Stomach (tissue), 9 donors: ENCODE results near the gene LHFPL3. TPM values are rescaled to one million over a fixed set of nuclear protein-coding genes. Genes with fewer than 3 reads are reported as not detected.

Experiments used
- DNase-seq, 2 donors: peaks; one replicate each; pipeline versions ENCODE4 v3.0.0 to v3.0.0-alpha.2; 2013 to 2019
- H3K27ac ChIP-seq, 5 donors: fragments of 200-600 bp in 4 of 5; sonication (generic) in 4 of 5; one replicate each; pipeline ENCODE4 v1.5.1; 2013 to 2019; ENCODE audit warnings: mild to moderate bottlenecking in 1 of 5, moderate library complexity in 1 of 5
- H3K27me3 ChIP-seq, 3 donors: fragments of 200-600 bp; sonication (generic); one replicate each; pipeline ENCODE4 v1.5.1; 2017 to 2019; ENCODE audit warnings: mixed run types in 1 of 3
- H3K36me3 ChIP-seq, 4 donors: fragments of 200-600 bp; sonication (generic); 1 replicate in 3 of 4; 2 replicates in 1 of 4; pipeline ENCODE4 v1.5.1; 2016 to 2019
- H3K4me1 ChIP-seq, 4 donors: fragments of 200-600 bp; sonication (generic); one replicate each; pipeline ENCODE4 v1.5.1; 2016 to 2019
- H3K4me3 ChIP-seq, 4 donors: fragments of 200-600 bp; sonication (generic) in 3 of 4; one replicate each; pipeline ENCODE4 v1.5.1; 2016 to 2019; ENCODE audit warnings: mild to moderate bottlenecking in 1 of 4
- H3K9me3 ChIP-seq, 4 donors: fragments of 200-600 bp; sonication (generic); one replicate each; pipeline ENCODE4 v1.5.1; 2016 to 2019
- CTCF ChIP-seq, 7 experiments: fragments of 450-650 bp in 4 of 7; fragments of 200-600 bp in 3 of 7; sonication (generic) in 3 of 7; IDR thresholded peaks; one replicate each; pipeline ENCODE4 v1.5.1; 2016 to 2019; ENCODE audit warnings: antibody characterized with exemption in 7 of 7, control low read depth in 2 of 7, mild to moderate bottlenecking in 1 of 7
- EP300 ChIP-seq: sonication (generic); formaldehyde crosslinking; IDR thresholded peaks from one replicate; pipeline ENCODE4 v1.6.1; 2017; ENCODE audit warnings: antibody characterized with exemption
- POLR2A ChIP-seq, 4 donors: fragments of 450-650 bp; IDR thresholded peaks; one replicate each; pipeline ENCODE4 v1.6.1; 2016; ENCODE audit warnings: antibody characterized with exemption in 4 of 4, control low read depth in 2 of 4, mild to moderate bottlenecking in 1 of 4, moderate library complexity in 1 of 4
- POLR2AphosphoS5 ChIP-seq, 3 donors: sonication (generic); formaldehyde crosslinking; IDR thresholded peaks; one replicate each; pipeline ENCODE4 v1.6.1; 2016; ENCODE audit warnings: antibody characterized with exemption in 3 of 3
- WGBS, 5 donors: extraction: QIAGEN DNeasy Blood & Tissue Kit in 3 of 5; methylation state at CpG; one replicate each; pipeline versions ENCODE4 v1.1.5 to v1.1.7; 2013 to 2018; 5-methylcytosine and 5-hydroxymethylcytosine counted together
- intact Hi-C: fragments of 100-400 bp; cut with DNase I; formaldehyde crosslinking; loops from one replicate; pipeline ENCODE4 v1.15.1; 2023; ENCODE audit warnings: low total_unique reads
- polyA plus RNA-seq, 3 donors: library from polyadenylated mRNA; stranded (reverse); fragments of 200-250 nt; gene quantifications; one replicate each; pipeline ENCODE4 v1.2.3, GENCODE V29; 2013
- total RNA-seq, 5 donors: library from RNA; depleted of rRNA; stranded (reverse); fragments of >200 nt; gene quantifications; one replicate each; pipeline versions ENCODE4 v1.1.0 to v1.2.3, GENCODE V29; 2014 to 2016
- donor health status: healthy with polysubstance abuse.
- donor health status: Bipolar disorder and iron deficiency.
- donor health status: healthy.

LHFPL3 gene
- total and polyA plus RNA-seq, 8 donors: 0.55 TPM; not detected in 7

- Histone ChIP-seq H3K27ac (no peak overlapping the region), H3K27me3 (no peaks in the 10 kb centered on the region), H3K9me3 (no peaks in the 10 kb centered on the region), H3K36me3 (no peaks in the 10 kb centered on the region), H3K4me1 (no peaks in the 10 kb centered on the region), H3K4me3 (no peak overlapping the region)
- no peak for DNase-seq
- TF ChIP-seq CTCF (IDR thresholded peaks at IDR 0.05) (no peak), POLR2AphosphoS5 (IDR thresholded peaks at IDR 0.05) (no peak)
- WGBS, 5 donors: 75 to 90% (median 85%) methylated on average over 4 of the region's 4 CpGs
- intact Hi-C loops: no loop called here
Observed at GRCh38 chr7:104826135-104826534, 497.7 kb downstream of the LHFPL3 start.

- no peaks in the 10 kb centered on the region for H3K9me3 ChIP-seq
- no peak overlapping the region for H3K27ac ChIP-seq
- peaks cover 0 to 4% (median 0%) of the 10 kb centered on the region in 3 donors for H3K27me3 ChIP-seq
- intact Hi-C loops: no loop called here
- H3K4me1 ChIP-seq: peaks cover 0 to 3% (median 0%) of the 10 kb centered on the region in 4 donors
- H3K4me3 ChIP-seq: no peak overlapping the region
- TF ChIP-seq POLR2AphosphoS5 (IDR thresholded peaks at IDR 0.05) (no peak), CTCF (IDR thresholded peaks at IDR 0.05) (no peak), EP300 (no peak), POLR2A (IDR thresholded peaks at IDR 0.05) (no peak)
- WGBS, 5 donors: 53 to 74% (median 66%) methylated on average over 4 of the region's 4 CpGs
- H3K36me3 ChIP-seq: no peaks in the 10 kb centered on the region
- DNase-seq: no peak
Observed at GRCh38 chr7:104836976-104837375, 508.6 kb downstream of the LHFPL3 start.

- WGBS, 5 donors: 60 to 73% (median 71%) methylated on average over 3 of the region's 3 CpGs
- intact Hi-C loops: no loop called here
- peaks cover 0 to 4% (median 0%) of the 10 kb centered on the region in 3 donors for H3K27me3 ChIP-seq
Observed at GRCh38 chr7:104838537-104839299, 510.3 kb downstream of the LHFPL3 start.

GRCh38 chr7:104839842-104840241 lies 511.4 kb downstream of the LHFPL3 start:
- Histone ChIP-seq H3K4me1 (peaks cover 0 to 3% (median 0%) of the 10 kb centered on the region in 4 donors), H3K27ac (no peak overlapping the region), H3K27me3 (peaks cover 0 to 4% (median 0%) of the 10 kb centered on the region in 3 donors), H3K4me3 (no peak overlapping the region), H3K36me3 (no peaks in the 10 kb centered on the region), H3K9me3 (no peaks in the 10 kb centered on the region)
- no peak for DNase-seq
- TF ChIP-seq EP300: no peak
- no peak for TF ChIP-seq POLR2A (IDR thresholded peaks at IDR 0.05)
- TF ChIP-seq CTCF (IDR thresholded peaks at IDR 0.05): no peak
- TF ChIP-seq POLR2AphosphoS5 (IDR thresholded peaks at IDR 0.05): no peak
- intact Hi-C loops: no loop called here

More at GRCh38 chr7:104838537-104839299, 510.3 kb downstream of the LHFPL3 start:
- TF ChIP-seq POLR2AphosphoS5 (IDR thresholded peaks at IDR 0.05): no peak
- Histone ChIP-seq H3K4me1 (peaks cover 0 to 3% (median 0%) of the 10 kb centered on the region in 4 donors), H3K9me3 (no peaks in the 10 kb centered on the region), H3K27ac (no peak overlapping the region), H3K4me3 (no peak overlapping the region), H3K36me3 (no peaks in the 10 kb centered on the region)
- no peak for DNase-seq

- H3K4me3 ChIP-seq: no peak overlapping the region
- H3K4me1 ChIP-seq: peaks cover 0 to 3% (median 0%) of the 10 kb centered on the region in 4 donors
- TF ChIP-seq CTCF (IDR thresholded peaks at IDR 0.05) (no peak), POLR2A (IDR thresholded peaks at IDR 0.05) (no peak), EP300 (no peak), POLR2AphosphoS5 (IDR thresholded peaks at IDR 0.05) (no peak)
- DNase-seq: no peak
- H3K36me3 ChIP-seq: no peaks in the 10 kb centered on the region
- intact Hi-C loops: no loop called here
- no peak overlapping the region for H3K27ac ChIP-seq
- H3K9me3 ChIP-seq: no peaks in the 10 kb centered on the region
- 28 to 65% (median 34%) methylated on average over 1 of the region's 1 CpG for WGBS, 5 donors
- peaks cover 0 to 13% (median 0%) of the 10 kb centered on the region in 3 donors for H3K27me3 ChIP-seq
Observed at GRCh38 chr7:104841798-104842197, 513.4 kb downstream of the LHFPL3 start.
